HFFc6 (cell line): Measurements from ENCODE around the gene CPT1A. TPM values are rescaled to one million over a fixed set of nuclear protein-coding genes. Genes with fewer than 3 reads are reported as not detected.

Experiments
- DNase-seq: peaks from one replicate; pipeline ENCODE4 v3.0.0-alpha.2; 2018
- H3K27ac Mint-ChIP-seq: 2 replicates; pipeline ENCODE4 v1.8.0; 2020; ENCODE audit warnings: mild to moderate bottlenecking, mixed read lengths
- H3K27me3 Mint-ChIP-seq: 2 replicates; pipeline ENCODE4 v1.8.0; 2021; ENCODE audit warnings: mild to moderate bottlenecking, moderate library complexity, mixed read lengths; ENCODE audit not compliant: insufficient read depth
- H3K36me3 Mint-ChIP-seq: 2 replicates; pipeline ENCODE4 v1.8.0; 2021; ENCODE audit warnings: low read depth, mixed read lengths
- H3K4me1 Mint-ChIP-seq: 2 replicates; pipeline ENCODE4 v1.8.0; 2020; ENCODE audit warnings: low read depth, mixed read lengths
- H3K4me3 Mint-ChIP-seq: 2 replicates; pipeline ENCODE4 v1.8.0; 2020; ENCODE audit warnings: mild to moderate bottlenecking, moderate library complexity, mixed read lengths
- H3K9me3 Mint-ChIP-seq: 2 replicates; pipeline ENCODE4 v1.8.0; 2020; ENCODE audit warnings: mild to moderate bottlenecking, mixed read lengths
- CTCF ChIP-seq: fragments of 200-600 bp; sonication (generic); IDR thresholded peaks from 2 replicates; pipeline ENCODE4 v1.5.0; 2021; ENCODE audit warnings: antibody characterized with exemption, mild to moderate bottlenecking
- total RNA-seq, 6 experiments: library from RNA; stranded (reverse); fragmentation: NEBNext Ultra II Directional; extraction: Animal tissue kit (Norgen Biotek cat#: 25700); gene quantifications; 2 replicates in 1 of 6; 3 replicates in 5 of 6; pipeline ENCODE4 v1.2.3, GENCODE V29; 2021

Gene CPT1A
- total RNA-seq, 6 experiments from 2014 or later: 35.5 to 63.7 (median 55.8) TPM

- no peaks in the 10 kb centered on the region for H3K27me3 Mint-ChIP-seq
- H3K27ac Mint-ChIP-seq: no peak overlapping the region
- no peak overlapping the region for H3K4me3 Mint-ChIP-seq
- no peak for TF ChIP-seq CTCF
- H3K36me3 Mint-ChIP-seq: peaks cover 14% of the 10 kb centered on the region
- no peak for DNase-seq
- H3K4me1 Mint-ChIP-seq: no peaks in the 10 kb centered on the region
- no peaks in the 10 kb centered on the region for H3K9me3 Mint-ChIP-seq
Observed at GRCh38 chr11:68796801-68797200, 44.9 kb downstream of the CPT1A start.

GRCh38 chr11:68792400-68792966 is 49.2 kb downstream of the CPT1A start:
- Mint-ChIP-seq H3K9me3 (no peaks in the 10 kb centered on the region), H3K36me3 (peaks cover 12% of the 10 kb centered on the region), H3K4me1 (no peaks in the 10 kb centered on the region), H3K4me3 (no peak overlapping the region), H3K27ac (no peak overlapping the region), H3K27me3 (no peaks in the 10 kb centered on the region; the same call in 1 of the 2 replicates)
- DNase-seq: no peak
- no peak for TF ChIP-seq CTCF

GRCh38 chr11:68784653-68785052 is 57.1 kb downstream of the CPT1A start:
- no peak overlapping the region for H3K27ac Mint-ChIP-seq
- peaks cover 25% of the 10 kb centered on the region for H3K36me3 Mint-ChIP-seq
- no peaks in the 10 kb centered on the region for H3K27me3 Mint-ChIP-seq
- H3K4me3 Mint-ChIP-seq: no peak overlapping the region
- no peaks in the 10 kb centered on the region for H3K4me1 Mint-ChIP-seq
- no peak for DNase-seq
- TF ChIP-seq CTCF: no peak
- no peaks in the 10 kb centered on the region for H3K9me3 Mint-ChIP-seq

GRCh38 chr11:68783216-68783821 is 58.4 kb downstream of the CPT1A start:
- H3K36me3 Mint-ChIP-seq: peaks cover 25% of the 10 kb centered on the region
- H3K27ac Mint-ChIP-seq: no peak overlapping the region
- H3K4me3 Mint-ChIP-seq: no peak overlapping the region
- DNase-seq: no peak
- no peaks in the 10 kb centered on the region for H3K9me3 Mint-ChIP-seq
- no peak for TF ChIP-seq CTCF
- H3K27me3 Mint-ChIP-seq: no peaks in the 10 kb centered on the region
- no peaks in the 10 kb centered on the region for H3K4me1 Mint-ChIP-seq

- H3K9me3 Mint-ChIP-seq: no peaks in the 10 kb centered on the region
- H3K27me3 Mint-ChIP-seq: no peaks in the 10 kb centered on the region
- H3K36me3 Mint-ChIP-seq: peaks cover 31% of the 10 kb centered on the region
- H3K4me3 Mint-ChIP-seq: no peak overlapping the region
- DNase-seq: no peak
- no peak for TF ChIP-seq CTCF
- H3K4me1 Mint-ChIP-seq: no peaks in the 10 kb centered on the region
- no peak overlapping the region for H3K27ac Mint-ChIP-seq
Observed at GRCh38 chr11:68782711-68783110, 59.0 kb downstream of the CPT1A start.
